HepG2 (cell line): ENCODE results near the gene LSR. TPM values are rescaled to one million over a fixed set of nuclear protein-coding genes. Genes with fewer than 3 reads are reported as not detected.

Experiments used
- ATAC-seq: fragments of 200-7000 bp; cut with Tn5 transposase; 3 replicates; pipeline ENCODE4 v1.9.1; 2020; ENCODE audit warnings: mild to moderate bottlenecking, moderate library complexity
- BruUV-seq: library from RNA; stranded (reverse); fragments of 400-500 nt; replicated peaks from 2 replicates; lab custom pipeline; 2021; lab: Mats Ljungman, UMichigan
- CTCF ChIA-PET: fragments of 300-600 bp; formaldehyde crosslinking; extraction: SDS; loops from one replicate; lab custom pipeline; 2021; ENCODE audit warnings: low total read pairs, inconsistent platforms, low intra/inter-chr PET ratio; lab: Yijun Ruan, JAX
- POLR2A ChIA-PET: fragments of 350-600 bp; sonication (Branson Sonifier 250); formaldehyde crosslinking; loops from one replicate; lab custom pipeline; 2020; ENCODE audit warnings: antibody characterized with exemption, inconsistent platforms; lab: Yijun Ruan, JAX
- DNase-seq: peaks from one replicate; pipeline ENCODE4 v3.0.0-alpha.2; 2015; ENCODE audit warnings: low spot score
- FAIRE-seq: peaks from 3 replicates; lab custom pipeline; 2011; peaks lifted over from hg19 to GRCh38; lab: Jason Lieb, UNC
- H2AFZ ChIP-seq: one replicate; pipeline ENCODE4 v1.6.1; 2011; ENCODE audit warnings: low read length, inconsistent platforms
- H3K27ac ChIP-seq: fragments of 300-600 bp; 3 replicates; pipeline ENCODE4 v1.8.0; 2011; ENCODE audit warnings: mixed run types, mild to moderate bottlenecking, mixed read lengths, low read length, inconsistent platforms; ENCODE audit not compliant: insufficient read depth; ENCODE audit errors: extremely low read length
- H3K27me3 ChIP-seq, 2 experiments: fragments of 200-600 bp in 1 of 2; 2 replicates in 1 of 2; 3 replicates in 1 of 2; pipeline versions ENCODE4 v1.6.0 to v1.8.0; 2011; ENCODE audit warnings: low read length in 2 of 2, mild to moderate bottlenecking in 2 of 2, moderate library complexity in 2 of 2, inconsistent platforms in 1 of 2; ENCODE audit not compliant: insufficient read depth in 2 of 2, control insufficient read depth in 1 of 2
- H3K36me3 ChIP-seq, 2 experiments: fragments of 200-600 bp in 1 of 2; replicated peaks in 1 of 2; 2 replicates in 1 of 2; 3 replicates in 1 of 2; pipeline versions ENCODE4 v1.5.1 to v1.8.0; 2011; ENCODE audit warnings: low read length in 2 of 2, inconsistent platforms in 1 of 2; ENCODE audit not compliant: insufficient read depth in 2 of 2, control insufficient read depth in 1 of 2
- H3K4me1 ChIP-seq: 2 replicates; pipeline ENCODE4 v1.5.1; 2012; ENCODE audit warnings: low read length, inconsistent platforms; ENCODE audit not compliant: insufficient read depth
- H3K4me2 ChIP-seq: 2 replicates; pipeline ENCODE4 v1.6.0; 2011; ENCODE audit warnings: low read depth, low read length, inconsistent platforms
- H3K4me3 ChIP-seq, 3 experiments: fragments of 200-600 bp in 1 of 3; sonication (generic), shearing (Covaris generic) in 1 of 3; replicated peaks in 1 of 3; 2 replicates each; pipeline ENCODE4 v1.5.1; 2011 to 2016; ENCODE audit warnings: low read length in 3 of 3, inconsistent platforms in 2 of 3, low read depth in 2 of 3, mild to moderate bottlenecking in 2 of 3, control low read depth in 1 of 3, mixed read lengths in 1 of 3; ENCODE audit not compliant: insufficient read depth in 1 of 3
- H3K79me2 ChIP-seq: one replicate; pipeline ENCODE4 v1.6.1; 2011; ENCODE audit warnings: low read length, inconsistent platforms; ENCODE audit not compliant: insufficient read depth
- H3K9ac ChIP-seq: 2 replicates; pipeline ENCODE4 v1.6.0; 2011; ENCODE audit warnings: mild to moderate bottlenecking, low read depth, low read length, inconsistent platforms; ENCODE audit not compliant: insufficient read depth
- H3K9me3 ChIP-seq: 2 replicates; pipeline ENCODE4 v1.5.1; 2012; ENCODE audit warnings: mild to moderate bottlenecking, low read length
- H4K20me1 ChIP-seq: 2 replicates; pipeline ENCODE4 v1.6.0; 2011; ENCODE audit warnings: inconsistent platforms, mild to moderate bottlenecking, low read length, moderate library complexity; ENCODE audit not compliant: insufficient read depth
- CERS6 ChIP-seq: sonication (generic); formaldehyde crosslinking; IDR thresholded peaks from 2 replicates; pipeline ENCODE4 v1.5.0; 2020; ENCODE audit warnings: missing genetic modification reagents
- CHD4 ChIP-seq: fragments of 200-600 bp; sonication (generic); IDR thresholded peaks from 2 replicates; pipeline ENCODE4 v1.7.0; 2017; ENCODE audit warnings: mild to moderate bottlenecking, low read length, borderline replicate concordance
- ETV5 ChIP-seq: IDR thresholded peaks from 2 replicates; pipeline ENCODE4 v1.6.1; 2018; ENCODE audit warnings: missing biosample characterization, missing genetic modification reagents, inconsistent platforms, borderline replicate concordance
- HOXD1 ChIP-seq: sonication (generic); formaldehyde crosslinking; IDR thresholded peaks from 2 replicates; pipeline ENCODE4 v1.5.0; 2020; ENCODE audit warnings: missing genetic modification reagents
- KLF6 ChIP-seq: IDR thresholded peaks from 2 replicates; pipeline ENCODE4 v1.8.0; 2016; ENCODE audit warnings: missing biosample characterization, missing genetic modification reagents
- MLX ChIP-seq: IDR thresholded peaks from 2 replicates; pipeline ENCODE4 v1.6.1; 2016
- NR2F1 ChIP-seq, 2 experiments: fragments of 450-650 bp in 1 of 2; formaldehyde crosslinking in 1 of 2; IDR thresholded peaks; 2 replicates each; pipeline versions ENCODE4 v1.5.0 to v1.6.1; 2016 to 2020; ENCODE audit warnings: mild to moderate bottlenecking in 1 of 2, missing compliant biosample characterization in 1 of 2, missing genetic modification reagents in 1 of 2, moderate library complexity in 1 of 2
- PHF20 ChIP-seq: sonication (generic); formaldehyde crosslinking; IDR thresholded peaks from 2 replicates; pipeline ENCODE4 v1.5.0; 2020; ENCODE audit warnings: mild to moderate bottlenecking, missing genetic modification reagents
- PLRG1 ChIP-seq: fragments of 450-650 bp; conservative IDR thresholded peaks from 2 replicates; pipeline ENCODE4 v1.6.1; 2016
- RAD21 ChIP-seq: fragments of 450-650 bp; formaldehyde crosslinking; IDR thresholded peaks from 2 replicates; pipeline ENCODE4 v1.5.0; 2020; ENCODE audit warnings: mild to moderate bottlenecking
- SALL1 ChIP-seq: sonication (generic); formaldehyde crosslinking; IDR thresholded peaks from 2 replicates; pipeline ENCODE4 v1.8.0; 2022; ENCODE audit warnings: mild to moderate bottlenecking, missing genetic modification reagents
- SCMH1 ChIP-seq: sonication (generic); formaldehyde crosslinking; IDR thresholded peaks from 2 replicates; pipeline ENCODE4 v1.9.0; 2021; ENCODE audit warnings: missing genetic modification reagents, mild to moderate bottlenecking, borderline replicate concordance
- SMC3 ChIP-seq: IDR thresholded peaks from 2 replicates; pipeline ENCODE4 v1.6.1; 2011; ENCODE audit warnings: low read length, improper control_type of control experiment
- ZC3H4 ChIP-seq: sonication (generic); formaldehyde crosslinking; IDR thresholded peaks from 2 replicates; pipeline ENCODE4 v1.4.0; 2020; ENCODE audit warnings: missing genetic modification reagents, borderline replicate concordance
- ZNF235 ChIP-seq: sonication (generic); formaldehyde crosslinking; IDR thresholded peaks from 2 replicates; pipeline ENCODE4 v1.8.1; 2023; ENCODE audit warnings: mild to moderate bottlenecking, missing genetic modification reagents, borderline replicate concordance
- ZNF256 ChIP-seq: sonication (generic); formaldehyde crosslinking; conservative IDR thresholded peaks from 2 replicates; pipeline ENCODE4 v1.4.0; 2020; ENCODE audit warnings: missing genetic modification reagents
- ZNF501 ChIP-seq: sonication (generic); formaldehyde crosslinking; IDR thresholded peaks from 2 replicates; pipeline ENCODE4 v1.5.1; 2020; ENCODE audit warnings: mild to moderate bottlenecking, moderate library complexity, missing genetic modification reagents
- ZNF782 ChIP-seq: sonication (generic); formaldehyde crosslinking; IDR thresholded peaks from 2 replicates; pipeline ENCODE4 v1.4.0; 2020; ENCODE audit warnings: missing genetic modification reagents, mild to moderate bottlenecking, borderline replicate concordance
- WGBS: methylation state at CpG from one replicate; pipeline ENCODE4 v1.1.6; 2017; ENCODE audit warnings: low lambda C conversion rate; 5-methylcytosine and 5-hydroxymethylcytosine counted together
- in situ Hi-C: cut with HindIII; loops from 2 replicates; pipeline ENCODE4 v1.10.0; 2017; ENCODE audit warnings: low pct_unique_long_range_greater_than_20kb; ENCODE audit not compliant: extremely low pct_ligation_motif_present
- intact Hi-C: fragments of 100-400 bp; cut with micrococcal nuclease; formaldehyde crosslinking; loops from one replicate; pipeline ENCODE4 v1.10.0; 2022; ENCODE audit not compliant: unreplicated experiment
- polyA plus RNA-seq, 8 experiments: library from polyadenylated mRNA; depleted of rRNA in 3 of 8; stranded (reverse) in 7 of 8; unstranded in 1 of 8; fragments of >200 nt; fragmentation: Illumina TruSeq in 4 of 8; extraction: Trizol in 4 of 8; gene quantifications; 2 replicates each; pipeline versions ENCODE4 v1.2.1 to v1.2.3, GENCODE V29; 2011 to 2016; ENCODE audit warnings: low read depth in 4 of 8, missing spikeins in 1 of 8, mixed read lengths in 1 of 8; ENCODE audit not compliant: insufficient read depth in 1 of 8
- total RNA-seq, 5 experiments: library from RNA; depleted of rRNA; stranded (reverse); fragments of >200 nt; fragmentation: Illumina TruSeq; extraction: Trizol; gene quantifications; 2 replicates each; pipeline ENCODE4 v1.2.3, GENCODE V29; 2016; ENCODE audit warnings: low read depth in 1 of 5
- TF ChIP-seq, protein P1 (sequence below): sonication (generic); formaldehyde crosslinking; IDR thresholded peaks from 2 replicates; pipeline ENCODE4 v1.5.0; 2020; ENCODE audit warnings: mild to moderate bottlenecking, missing genetic modification reagents
- TF ChIP-seq, protein P2 (sequence below): sonication (generic); formaldehyde crosslinking; IDR thresholded peaks from 2 replicates; pipeline ENCODE4 v1.4.0; 2020; ENCODE audit warnings: missing genetic modification reagents; ENCODE audit errors: not compliant biosample characterization

Gene LSR
- total and polyA plus RNA-seq, 2 of the 13 experiments (the other 11 are each of a cell fraction or from before 2014, with no cell fraction given) = 29.2 to 79.2 TPM

DNA sequence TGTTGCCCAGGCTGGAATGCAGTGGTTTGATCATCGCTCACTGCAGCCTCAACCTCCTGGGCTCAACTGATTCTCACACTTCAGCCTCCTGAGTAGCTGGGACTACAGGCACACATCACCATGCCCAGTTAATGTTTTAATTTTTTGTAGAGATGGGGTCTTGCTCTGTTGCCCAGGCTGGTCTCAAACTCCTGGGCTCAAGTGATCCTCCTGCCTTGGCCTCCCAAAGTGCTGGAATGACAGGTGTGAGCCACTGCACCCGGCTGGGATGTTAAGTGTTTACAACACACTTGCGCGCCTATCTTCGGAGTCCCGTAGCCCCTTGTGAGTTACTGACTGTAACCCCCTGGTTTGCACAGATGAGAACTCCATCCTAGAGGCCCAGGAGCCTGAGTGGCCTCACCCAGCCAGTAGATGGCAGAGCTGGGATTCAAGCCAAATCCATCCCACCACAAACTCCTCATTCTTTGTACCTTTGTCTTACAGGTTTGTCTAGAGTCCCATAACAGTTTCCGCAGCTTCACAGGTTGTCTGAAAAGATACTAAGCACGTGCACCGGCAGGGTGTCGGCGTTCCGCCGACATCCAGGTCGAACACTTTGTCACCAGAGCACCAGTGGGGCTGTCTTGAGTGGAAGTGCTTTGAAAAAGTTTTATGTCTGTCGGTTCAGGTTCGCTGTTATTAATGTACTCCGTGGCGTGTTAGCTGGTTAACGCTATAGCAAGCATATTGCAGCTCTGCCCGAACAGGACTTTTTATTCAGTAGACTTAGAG, 57.9 kb downstream of the LSR start:
- peak overlapping the region; percentile 77 for H3K27ac ChIP-seq
- FAIRE-seq (peak; percentile 79), DNase-seq (peak; percentile 61), ATAC-seq (peak; percentile 47)
- WGBS = 80% methylated on average over 20 of the region's 20 CpGs
- ChIA-PET CTCF (interaction anchor here (1.0 kb wide), 1 partner anchor 46 kb away, joined by 3 read pairs; no protein-coding TSS in a partner anchor), POLR2A (interaction anchor here (1.3 to 3.7 kb wide), 3 partner anchors 10 to 37 kb away, joined by 6 to 16 read pairs (median 7); partner anchors contain the start of gene USF2)
- H2AFZ ChIP-seq = no peak overlapping the region
- no peaks in the 10 kb centered on the region for H3K36me3 ChIP-seq
- BruUV-seq = no TSS peak
- peaks cover 71% of the 10 kb centered on the region for H3K4me1 ChIP-seq
- in situ Hi-C loops (no loop called here), intact Hi-C loops (no loop called here)
- no peak overlapping the region for H3K4me3 ChIP-seq
- H3K4me2 ChIP-seq = no peak overlapping the region
- no peak overlapping the region; the same call in 1 of the 2 replicates for H3K9ac ChIP-seq
- H3K27me3 ChIP-seq = no peaks in the 10 kb centered on the region
- no peaks in the 10 kb centered on the region for H3K79me2 ChIP-seq
- no peaks in the 10 kb centered on the region for H4K20me1 ChIP-seq
- no peaks in the 10 kb centered on the region for H3K9me3 ChIP-seq
- no peak for TF ChIP-seq HOXD1 (CRISPR knock-in tag)
- peak; percentile 56 for TF ChIP-seq RAD21 (CRISPR knock-in tag)
- TF ChIP-seq ZNF256 (CRISPR knock-in tag) = no peak
- TF ChIP-seq SALL1 = no peak
- TF ChIP-seq KLF6 = no peak
- no peak for TF ChIP-seq ZNF782
- 0 out of 2 replicates have a peak, but pooled peaks have one; percentile 31 for TF ChIP-seq ZNF501 (CRISPR knock-in tag)
- no peak for TF ChIP-seq ETV5 (CRISPR knock-in tag)
- TF ChIP-seq PLRG1 = no peak
- 0 out of 2 replicates have a peak, but pooled peaks have one; percentile 17 for TF ChIP-seq MLX (CRISPR knock-in tag)
- TF ChIP-seq ZNF235 (CRISPR knock-in tag) = no peak
- no peak for TF ChIP-seq ZC3H4 (CRISPR knock-in tag)
- no peak for TF ChIP-seq CERS6 (CRISPR knock-in tag)
- TF ChIP-seq PHF20 (CRISPR knock-in tag) = no peak
- TF ChIP-seq SCMH1 (CRISPR knock-in tag) = no peak
- no peak for TF ChIP-seq NR2F1 (CRISPR knock-in tag; IDR thresholded peaks at IDR 0.05)
- peak; percentile 39; the same call in 1 of the 2 replicates for TF ChIP-seq SMC3
- TF ChIP-seq, protein P1, sequence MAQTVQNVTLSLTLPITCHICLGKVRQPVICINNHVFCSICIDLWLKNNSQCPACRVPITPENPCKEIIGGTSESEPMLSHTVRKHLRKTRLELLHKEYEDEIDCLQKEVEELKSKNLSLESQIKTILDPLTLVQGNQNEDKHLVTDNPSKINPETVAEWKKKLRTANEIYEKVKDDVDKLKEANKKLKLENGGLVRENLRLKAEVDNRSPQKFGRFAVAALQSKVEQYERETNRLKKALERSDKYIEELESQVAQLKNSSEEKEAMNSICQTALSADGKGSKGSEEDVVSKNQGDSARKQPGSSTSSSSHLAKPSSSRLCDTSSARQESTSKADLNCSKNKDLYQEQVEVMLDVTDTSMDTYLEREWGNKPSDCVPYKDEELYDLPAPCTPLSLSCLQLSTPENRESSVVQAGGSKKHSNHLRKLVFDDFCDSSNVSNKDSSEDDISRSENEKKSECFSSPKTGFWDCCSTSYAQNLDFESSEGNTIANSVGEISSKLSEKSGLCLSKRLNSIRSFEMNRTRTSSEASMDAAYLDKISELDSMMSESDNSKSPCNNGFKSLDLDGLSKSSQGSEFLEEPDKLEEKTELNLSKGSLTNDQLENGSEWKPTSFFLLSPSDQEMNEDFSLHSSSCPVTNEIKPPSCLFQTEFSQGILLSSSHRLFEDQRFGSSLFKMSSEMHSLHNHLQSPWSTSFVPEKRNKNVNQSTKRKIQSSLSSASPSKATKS (CRISPR knock-in tag) = no peak
- TF ChIP-seq, protein P2, sequence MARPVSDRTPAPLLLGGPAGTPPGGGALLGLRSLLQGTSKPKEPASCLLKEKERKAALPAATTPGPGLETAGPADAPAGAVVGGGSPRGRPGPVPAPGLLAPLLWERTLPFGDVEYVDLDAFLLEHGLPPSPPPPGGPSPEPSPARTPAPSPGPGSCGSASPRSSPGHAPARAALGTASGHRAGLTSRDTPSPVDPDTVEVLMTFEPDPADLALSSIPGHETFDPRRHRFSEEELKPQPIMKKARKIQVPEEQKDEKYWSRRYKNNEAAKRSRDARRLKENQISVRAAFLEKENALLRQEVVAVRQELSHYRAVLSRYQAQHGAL = no peak
- TF ChIP-seq CHD4 = 0 out of 2 replicates have a peak, but pooled peaks have one; percentile 57
